WERI-Rb-1 (cell line): ENCODE data around the gene NET1.

Source experiments
- DNase-seq: peaks from one replicate; pipeline ENCODE4 v3.0.0-alpha.2; 2020
- H3K27ac ChIP-seq: fragments of 250-450 bp; sonication (Bioruptor Pico); 2 replicates; pipeline ENCODE4 v1.5.1; 2020; ENCODE audit warnings: mild to moderate bottlenecking, moderate library complexity
- H3K27me3 ChIP-seq: fragments of 250-450 bp; sonication (Bioruptor Pico); 2 replicates; pipeline ENCODE4 v1.5.1; 2021; ENCODE audit warnings: mild to moderate bottlenecking, low read depth, moderate library complexity; ENCODE audit not compliant: insufficient read depth, severe bottlenecking
- H3K36me3 ChIP-seq: fragments of 250-450 bp; sonication (Bioruptor Pico); 2 replicates; pipeline ENCODE4 v1.5.1; 2020; ENCODE audit warnings: mild to moderate bottlenecking, moderate library complexity
- H3K4me3 ChIP-seq: 2 replicates; pipeline ENCODE4 v1.5.1; 2011; ENCODE audit warnings: low read depth, mild to moderate bottlenecking, control low read depth, low read length
- H3K9me3 ChIP-seq: fragments of 250-450 bp; sonication (Bioruptor Pico); 2 replicates; pipeline ENCODE4 v1.5.1; 2021; ENCODE audit warnings: mild to moderate bottlenecking, moderate library complexity; ENCODE audit not compliant: severe bottlenecking
- CTCF ChIP-seq: IDR thresholded peaks from 2 replicates; pipeline ENCODE4 v1.5.1; 2011; ENCODE audit warnings: low read depth, mild to moderate bottlenecking, control low read depth, inconsistent platforms, low read length

The NET1 gene

DNA sequence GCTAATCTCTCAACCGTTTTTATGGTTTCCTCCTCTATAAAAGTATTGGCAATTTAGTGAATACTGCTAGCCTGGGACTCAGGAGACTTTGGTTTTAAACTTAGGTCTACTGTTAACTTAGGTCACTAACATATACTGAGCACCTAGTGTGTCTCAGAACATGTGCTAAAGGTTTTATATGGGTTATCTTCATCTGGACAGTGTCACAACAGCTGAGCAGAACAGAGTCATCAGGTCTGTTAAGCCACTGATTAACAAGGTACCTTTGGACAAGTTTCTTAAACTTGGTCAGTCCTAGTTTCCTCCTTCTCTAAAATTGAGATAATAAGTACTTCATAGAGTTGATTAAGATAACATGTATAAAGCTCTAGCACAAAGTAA is 30.6 kb downstream of the NET1 start:
- Histone ChIP-seq H3K9me3 (no peaks in the 10 kb centered on the region), H3K4me3 (no peak overlapping the region), H3K36me3 (no peaks in the 10 kb centered on the region), H3K27ac (no peak overlapping the region), H3K27me3 (no peaks in the 10 kb centered on the region)
- no peak for TF ChIP-seq CTCF
- no peak for DNase-seq

DNA sequence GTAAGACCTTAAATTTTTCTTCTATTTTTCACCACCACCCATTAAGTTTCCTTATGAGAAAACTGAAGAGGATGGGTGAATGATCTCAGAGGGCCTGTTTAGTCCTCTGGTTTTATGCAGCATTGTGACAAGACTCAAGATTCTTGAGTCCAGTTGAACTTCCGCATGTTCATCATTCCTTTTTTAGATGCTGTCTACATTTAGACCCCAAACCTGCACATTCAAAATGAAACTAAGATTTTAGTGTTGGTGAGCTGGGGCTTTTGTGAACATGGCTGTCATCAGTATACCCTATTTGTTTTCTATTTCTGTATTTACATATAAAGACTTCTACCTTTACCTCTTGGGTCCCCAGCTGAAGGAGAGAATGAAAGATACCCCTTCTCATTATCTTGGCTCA is 31.1 kb downstream of the NET1 start:
- Histone ChIP-seq H3K4me3 (no peak overlapping the region), H3K9me3 (no peaks in the 10 kb centered on the region), H3K27ac (no peak overlapping the region), H3K36me3 (no peaks in the 10 kb centered on the region), H3K27me3 (no peaks in the 10 kb centered on the region)
- TF ChIP-seq CTCF: no peak
- DNase-seq: no peak

DNA sequence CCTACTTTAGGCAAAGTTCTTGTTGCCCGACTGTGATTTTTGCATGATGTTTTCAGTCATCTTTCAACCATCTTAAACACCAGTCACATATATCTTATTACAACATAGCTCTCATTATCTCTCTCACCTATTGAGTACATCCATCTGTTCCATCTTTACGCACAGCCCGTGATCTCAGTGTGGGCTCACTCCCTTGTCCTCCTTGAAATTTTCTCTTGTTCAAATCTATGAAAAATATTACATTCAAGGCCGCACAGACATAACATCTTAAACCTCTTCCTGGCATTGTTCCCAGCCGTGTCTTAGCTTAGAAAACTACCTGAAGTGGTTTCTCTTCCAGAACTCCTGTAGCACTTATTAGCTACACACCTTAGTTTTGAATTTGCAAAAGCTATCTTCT is 32.6 kb downstream of the NET1 start:
- Histone ChIP-seq H3K36me3 (no peaks in the 10 kb centered on the region), H3K27me3 (no peaks in the 10 kb centered on the region), H3K27ac (no peak overlapping the region), H3K9me3 (no peaks in the 10 kb centered on the region), H3K4me3 (no peak overlapping the region)
- DNase-seq: no peak
- TF ChIP-seq CTCF: no peak

DNA sequence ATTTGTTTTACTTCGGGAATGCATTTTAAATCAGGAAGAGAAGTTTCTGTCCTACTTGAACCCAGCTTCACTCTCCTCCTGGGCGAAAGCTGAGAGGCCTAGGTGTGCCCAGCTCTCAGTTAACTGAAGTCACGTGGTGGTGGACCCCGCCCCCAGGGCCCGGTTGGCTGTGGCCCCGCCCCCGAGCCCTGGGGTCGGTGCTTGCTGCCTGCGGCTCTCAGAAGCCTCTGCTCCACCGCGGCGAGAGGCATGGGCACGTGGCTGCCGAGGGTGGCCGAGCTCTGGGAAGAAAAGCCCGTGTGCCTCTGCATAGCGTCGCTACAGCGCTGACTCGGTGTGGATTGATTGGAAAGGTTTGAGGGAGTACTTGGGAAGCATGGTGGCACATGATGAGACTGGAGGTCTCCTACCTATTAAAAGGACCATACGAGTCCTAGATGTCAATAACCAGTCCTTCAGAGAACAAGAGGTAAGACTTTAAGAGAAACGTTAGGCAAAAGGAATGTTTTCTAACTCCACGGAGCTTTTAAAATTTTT is 34.1 kb downstream of the NET1 start:
- no peak for DNase-seq
- Histone ChIP-seq H3K9me3 (no peaks in the 10 kb centered on the region), H3K27me3 (no peaks in the 10 kb centered on the region), H3K4me3 (no peak overlapping the region), H3K36me3 (no peaks in the 10 kb centered on the region), H3K27ac (no peak overlapping the region)
- no peak for TF ChIP-seq CTCF

- H3K27me3 ChIP-seq: no peaks in the 10 kb centered on the region
- no peaks in the 10 kb centered on the region for H3K9me3 ChIP-seq
- no peak overlapping the region for H3K4me3 ChIP-seq
- no peak for DNase-seq
- no peaks in the 10 kb centered on the region for H3K36me3 ChIP-seq
- no peak for TF ChIP-seq CTCF
- no peak overlapping the region for H3K27ac ChIP-seq
Measured at GRCh38 chr10:5447056-5447455, 34.7 kb downstream of the NET1 start.

- no peak overlapping the region for H3K27ac ChIP-seq
- no peak for DNase-seq
Measured at GRCh38 chr10:5447611-5448071, 35.3 kb downstream of the NET1 start.

More at GRCh38 chr10:5447611-5448071, 35.3 kb downstream of the NET1 start:
- no peaks in the 10 kb centered on the region for H3K27me3 ChIP-seq
- peaks cover 4% of the 10 kb centered on the region; the same call in 1 of the 2 replicates for H3K36me3 ChIP-seq
- H3K9me3 ChIP-seq: no peaks in the 10 kb centered on the region
- no peak for TF ChIP-seq CTCF
- no peak overlapping the region for H3K4me3 ChIP-seq
